Coronary artery (tissue), 2 donors: ENCODE data around the gene VWA5A.

Experiments used
- DNase-seq: peaks from one replicate; pipeline ENCODE4 v3.0.0-alpha.2; 2017; ENCODE audit warnings: low spot score
- H3K27ac ChIP-seq, 2 donors: fragments of 200-600 bp; sonication (generic); one replicate each; pipeline ENCODE4 v1.5.1; 2016 to 2019
- H3K4me3 ChIP-seq: fragments of 200-600 bp; sonication (generic); 2 replicates; pipeline ENCODE4 v1.5.1; 2016; ENCODE audit warnings: mild to moderate bottlenecking, moderate library complexity
- TF ChIP-seq, protein P1 (sequence below): fragments of 200-600 bp; sonication (generic); IDR thresholded peaks from one replicate; pipeline ENCODE4 v1.5.1; 2019; ENCODE audit warnings: antibody characterized with exemption

Gene VWA5A

DNA sequence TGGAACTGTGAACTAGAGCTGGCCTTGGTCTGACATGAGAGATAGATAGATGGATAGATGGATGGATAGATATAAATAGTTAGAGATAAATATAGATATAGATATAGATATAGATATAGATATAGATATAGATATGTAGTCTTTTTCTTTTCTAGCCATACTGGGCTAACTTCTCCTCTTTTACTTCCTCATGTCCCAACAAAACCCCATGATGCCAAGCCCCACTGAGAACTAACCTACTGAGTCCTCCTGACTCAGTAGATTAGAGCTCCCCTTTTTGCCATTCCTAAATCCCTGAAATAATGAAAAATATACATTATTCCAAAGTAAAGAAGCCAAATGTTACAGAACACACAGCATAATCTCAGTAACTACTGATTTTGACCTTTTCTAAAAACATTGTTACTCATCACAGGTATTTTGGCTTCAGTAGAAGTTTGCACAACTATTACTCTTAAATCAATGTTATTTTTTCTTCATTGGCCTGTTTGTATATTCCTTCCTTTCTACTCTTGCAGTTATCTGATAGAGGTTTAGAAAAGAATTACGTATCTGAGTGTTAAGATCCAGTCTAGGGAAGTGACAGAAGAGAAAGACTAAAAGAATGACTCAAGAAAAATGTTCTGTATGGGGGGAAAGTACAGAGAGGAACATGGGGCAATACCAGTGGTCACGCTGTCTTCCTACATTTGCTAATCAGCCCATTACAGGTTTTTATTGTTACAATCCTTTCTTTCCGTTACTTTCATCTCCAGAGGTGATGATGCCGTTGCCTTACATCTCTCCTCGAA lies 61.9 kb downstream of the VWA5A start:
- no peak for DNase-seq
- no peak overlapping the region for H3K4me3 ChIP-seq
- H3K27ac ChIP-seq, result no peak overlapping the region
- TF ChIP-seq, protein P1, sequence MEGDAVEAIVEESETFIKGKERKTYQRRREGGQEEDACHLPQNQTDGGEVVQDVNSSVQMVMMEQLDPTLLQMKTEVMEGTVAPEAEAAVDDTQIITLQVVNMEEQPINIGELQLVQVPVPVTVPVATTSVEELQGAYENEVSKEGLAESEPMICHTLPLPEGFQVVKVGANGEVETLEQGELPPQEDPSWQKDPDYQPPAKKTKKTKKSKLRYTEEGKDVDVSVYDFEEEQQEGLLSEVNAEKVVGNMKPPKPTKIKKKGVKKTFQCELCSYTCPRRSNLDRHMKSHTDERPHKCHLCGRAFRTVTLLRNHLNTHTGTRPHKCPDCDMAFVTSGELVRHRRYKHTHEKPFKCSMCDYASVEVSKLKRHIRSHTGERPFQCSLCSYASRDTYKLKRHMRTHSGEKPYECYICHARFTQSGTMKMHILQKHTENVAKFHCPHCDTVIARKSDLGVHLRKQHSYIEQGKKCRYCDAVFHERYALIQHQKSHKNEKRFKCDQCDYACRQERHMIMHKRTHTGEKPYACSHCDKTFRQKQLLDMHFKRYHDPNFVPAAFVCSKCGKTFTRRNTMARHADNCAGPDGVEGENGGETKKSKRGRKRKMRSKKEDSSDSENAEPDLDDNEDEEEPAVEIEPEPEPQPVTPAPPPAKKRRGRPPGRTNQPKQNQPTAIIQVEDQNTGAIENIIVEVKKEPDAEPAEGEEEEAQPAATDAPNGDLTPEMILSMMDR, result no peak

DNA sequence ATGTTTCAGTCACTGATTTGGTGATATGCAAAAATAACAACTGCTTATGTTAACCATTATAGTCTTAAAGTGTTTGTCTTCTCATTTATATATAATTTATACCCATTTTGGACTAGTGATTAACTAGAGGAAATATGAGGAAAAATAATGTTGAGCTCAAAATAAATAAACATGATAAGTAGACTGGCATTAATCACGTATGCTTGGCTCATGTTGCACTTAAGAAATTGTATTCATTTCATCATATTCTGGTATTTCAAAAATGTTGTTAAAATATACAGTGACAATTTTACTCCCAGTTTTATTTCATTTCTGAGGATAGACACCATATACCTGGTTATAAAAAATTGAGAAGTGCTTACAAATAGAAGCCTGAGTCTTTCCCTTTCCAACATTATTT lies 64.1 kb downstream of the VWA5A start:
- no peak for DNase-seq
- Histone ChIP-seq H3K27ac (no peak overlapping the region), H3K4me3 (no peak overlapping the region)
- TF ChIP-seq, protein P1, result no peak

DNA sequence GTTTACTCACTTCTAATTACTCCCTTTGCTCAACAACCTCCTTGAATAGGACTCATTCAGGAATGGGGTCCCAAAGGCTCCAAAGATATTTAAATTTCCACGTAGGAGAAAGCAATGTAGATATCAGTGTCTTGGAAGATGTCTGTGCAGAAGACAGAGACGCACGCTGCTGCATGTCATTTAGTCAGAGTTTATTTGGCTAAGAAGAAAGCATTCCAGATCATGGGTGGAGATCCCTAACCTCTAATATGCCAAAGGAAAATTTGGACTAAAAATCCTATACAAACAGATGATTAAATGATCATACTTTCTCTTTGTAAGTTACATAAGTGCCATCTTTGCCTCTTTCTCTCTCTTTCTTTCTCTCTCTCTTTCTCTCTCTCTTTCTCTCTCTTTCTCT lies 67.8 kb downstream of the VWA5A start, which contains the start of gene OR10D3:
TSS of gene OR10D3 (plus strand) at position 278 of the 400 bp plus-strand sequence. CDS start 1,925 bp downstream, outside the sequence.
- DNase-seq, result no peak
- no peak within 1 kb of the TSS for H3K4me3 ChIP-seq
- H3K27ac ChIP-seq, result no peak within 1 kb of the TSS
- TF ChIP-seq, protein P1, result no peak

DNA sequence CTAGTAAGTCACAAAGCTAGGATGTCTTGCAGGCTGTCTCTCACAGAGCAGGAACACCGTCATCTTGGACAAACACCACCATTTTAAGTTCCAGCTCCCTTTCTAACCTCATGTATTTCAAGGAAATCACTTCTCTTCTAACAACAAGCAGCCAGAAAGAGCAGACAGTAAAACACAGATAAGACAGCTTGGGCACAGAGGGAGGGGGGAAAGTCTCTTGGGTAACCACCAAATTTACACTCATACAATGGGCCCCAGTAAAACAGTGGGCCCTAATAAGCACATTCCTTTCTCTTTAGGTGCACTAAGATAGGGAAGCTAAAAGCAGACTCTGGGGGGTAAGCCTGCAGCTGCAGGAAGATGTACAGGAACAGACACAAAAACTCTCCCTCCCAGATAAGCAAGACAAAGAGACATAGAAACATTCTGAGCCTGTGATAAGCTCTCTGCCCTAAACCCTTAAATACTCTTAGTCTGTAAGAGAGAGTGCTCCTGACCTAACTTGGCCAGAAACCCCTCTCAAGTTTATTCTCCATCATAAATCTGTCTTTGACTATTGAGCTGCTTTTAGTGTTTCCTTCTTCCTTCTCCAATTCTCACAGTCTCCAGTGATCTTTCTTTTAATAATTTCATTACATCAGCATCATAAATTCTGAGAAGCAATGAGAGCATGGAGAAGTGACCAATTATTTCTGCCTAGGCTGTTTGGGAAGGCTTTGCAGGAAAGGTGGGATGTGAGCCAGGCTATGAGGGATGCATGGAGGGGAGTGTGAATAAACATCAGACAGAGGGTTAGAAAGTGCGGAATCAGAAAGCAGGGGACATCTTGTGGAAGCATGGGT lies 75.3 kb downstream of the VWA5A start:
- Histone ChIP-seq H3K27ac (no peak overlapping the region), H3K4me3 (no peak overlapping the region)
- TF ChIP-seq, protein P1, result no peak
- no peak for DNase-seq

DNA sequence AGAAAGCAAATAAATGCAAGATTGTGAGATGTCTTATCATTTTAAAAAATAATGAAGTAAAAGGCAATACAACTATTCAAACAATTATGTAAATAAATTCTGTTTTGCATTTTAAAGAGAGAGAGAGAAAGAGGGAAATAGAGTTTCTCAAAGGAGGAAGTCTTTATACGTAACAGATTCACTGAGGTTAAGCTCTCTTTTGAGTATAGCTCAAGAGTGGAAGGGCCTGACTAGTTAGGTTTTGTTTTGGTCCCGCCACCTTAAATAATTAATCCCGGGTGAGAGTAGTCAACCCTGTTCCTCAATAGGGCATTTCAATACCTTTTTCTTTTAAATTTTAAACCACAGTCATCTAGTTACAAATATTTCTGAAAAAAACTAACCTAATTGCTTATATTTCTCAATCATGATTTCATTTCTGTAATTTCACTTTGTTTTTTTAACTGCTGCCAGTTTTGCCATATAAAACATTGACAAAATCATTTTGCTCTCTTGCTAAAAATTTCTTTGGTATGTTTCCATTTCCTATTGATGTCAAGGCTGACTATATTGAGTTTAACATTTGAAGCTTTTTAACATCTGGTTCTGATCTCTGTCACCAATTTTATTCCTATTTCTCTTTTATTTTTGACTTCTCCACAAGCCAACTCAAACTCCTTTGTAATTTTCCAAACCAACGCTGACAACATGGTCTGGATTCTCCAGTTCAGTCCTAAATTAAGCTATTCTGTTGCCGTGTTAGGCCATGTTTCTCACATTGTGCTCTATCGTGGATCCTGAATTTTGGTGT lies 78.2 kb downstream of the VWA5A start:
- Histone ChIP-seq H3K4me3 (no peak overlapping the region), H3K27ac (peak overlapping the region; percentile 43 to 53)
- TF ChIP-seq, protein P1, result no peak
- DNase-seq, result no peak

DNA sequence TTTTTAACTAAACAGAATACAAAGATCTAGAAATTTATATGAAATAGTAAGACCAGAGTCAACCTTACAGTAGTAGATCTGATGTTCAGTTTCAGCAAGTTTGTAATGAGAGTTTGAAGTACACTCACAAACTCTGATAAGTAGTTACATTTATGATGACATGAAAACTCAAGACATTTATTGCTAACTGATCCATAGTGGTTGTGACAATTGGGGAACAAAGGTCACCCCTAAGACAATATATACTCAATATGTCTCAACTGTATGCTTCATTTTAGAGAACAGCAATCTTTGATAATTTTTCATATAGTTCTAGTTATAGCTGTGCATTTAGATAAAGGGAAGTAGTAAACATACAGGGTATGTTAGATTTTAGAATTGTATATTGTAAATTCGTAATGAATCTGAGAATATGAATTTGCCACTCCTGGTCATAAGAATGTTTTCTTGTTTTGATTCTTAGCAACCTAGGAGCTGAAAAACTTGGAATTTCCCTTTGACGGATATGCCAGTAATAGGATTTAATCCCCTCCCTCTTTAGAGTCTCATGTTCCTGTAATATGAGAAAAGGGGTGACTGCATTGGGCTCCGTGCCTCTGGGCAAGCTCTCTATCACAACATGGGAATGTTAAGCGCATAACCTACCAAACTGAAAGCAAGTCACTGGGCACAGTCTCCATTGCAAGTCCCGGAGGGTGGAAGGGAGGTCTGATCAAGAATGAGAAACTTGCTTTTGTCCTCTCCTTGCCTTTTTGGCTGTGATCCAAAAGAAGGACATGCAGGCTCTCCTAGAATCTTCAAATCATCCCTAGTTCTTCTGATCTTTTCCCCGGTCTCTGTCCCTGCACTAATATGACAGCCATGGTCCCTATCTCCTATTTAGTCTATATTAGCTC lies 79.3 kb downstream of the VWA5A start:
- TF ChIP-seq, protein P1, result no peak
- H3K4me3 ChIP-seq, result peak overlapping the region; percentile 20
- H3K27ac ChIP-seq, result peak overlapping the region; percentile 43 to 53
- DNase-seq, result no peak
